ENCODE results near the gene PPM1N. TPM values are rescaled to one million over a fixed set of nuclear protein-coding genes. Genes with fewer than 3 reads are reported as not detected.

The PPM1N gene
- polyA plus RNA-seq, 1 donor (not counting 4 experiments of a cell fraction or from before 2014, with no cell fraction given) = 1.9 TPM

GRCh38 chr19:45469945-45470761 is 28.1 kb upstream of the PPM1N start:
- no peak overlapping the region for H2AFZ ChIP-seq (ENCODE audit: control insufficient read depth, low read length)
- H3K27ac ChIP-seq (ENCODE audit: control insufficient read depth, insufficient read depth, low read length) = peak overlapping the region; percentile 100
- H3K4me3 ChIP-seq (ENCODE audit: control insufficient read depth in 2 of 3, extremely low read depth in 1 of 3, insufficient read depth in 2 of 3, low read depth in 1 of 3, low read length in 3 of 3) = peak overlapping the region; percentile 67 to 98 (median 94)

DNA sequence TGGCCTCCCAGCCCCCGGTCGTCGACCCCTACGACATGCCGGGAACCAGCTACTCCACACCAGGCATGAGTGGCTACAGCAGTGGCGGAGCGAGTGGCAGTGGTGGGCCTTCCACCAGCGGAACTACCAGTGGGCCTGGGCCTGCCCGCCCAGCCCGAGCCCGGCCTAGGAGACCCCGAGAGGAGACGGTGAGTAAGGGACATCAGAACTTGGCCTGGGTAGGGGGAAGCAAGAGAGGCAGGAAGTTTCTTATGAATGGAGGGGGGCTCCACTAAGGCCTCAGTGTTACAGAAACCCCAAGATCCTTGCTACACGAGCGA is 27.5 kb upstream of the PPM1N start:
- Histone ChIP-seq H3K36me3 (ENCODE audit: control insufficient read depth in 2 of 2, extremely low read depth in 1 of 2, insufficient read depth in 2 of 2, low read length in 2 of 2) (no peaks in the 10 kb centered on the region), H3K27me3 (ENCODE audit: control insufficient read depth, extremely low read depth, insufficient read depth, low read length) (no peaks in the 10 kb centered on the region), H3K4me2 (ENCODE audit: control insufficient read depth, extremely low read depth, insufficient read depth, low read depth, low read length) (no peak overlapping the region), H2AFZ (ENCODE audit: control insufficient read depth, low read length) (no peak overlapping the region), H3K9me3 (ENCODE audit: control insufficient read depth, low read depth, low read length) (no peaks in the 10 kb centered on the region), H3K9ac (ENCODE audit: control insufficient read depth, extremely low read depth, insufficient read depth, low read length) (peak overlapping the region; percentile 99), H3K4me3 (ENCODE audit: control insufficient read depth in 2 of 3, extremely low read depth in 1 of 3, insufficient read depth in 2 of 3, low read depth in 1 of 3, low read length in 3 of 3) (no peak overlapping the region), H3K27ac (ENCODE audit: control insufficient read depth, insufficient read depth, low read length) (peak overlapping the region; percentile 100), H3K4me1 (ENCODE audit: control insufficient read depth, extremely low read depth, insufficient read depth, low read length) (peaks cover 18% of the 10 kb centered on the region), H3K79me2 (ENCODE audit: control insufficient read depth, insufficient read depth, low read length) (no peaks in the 10 kb centered on the region), H4K20me1 (ENCODE audit: control insufficient read depth, extremely low read depth, insufficient read depth, low read length) (no peaks in the 10 kb centered on the region), H3K9me1 (ENCODE audit: control insufficient read depth, extremely low read depth, insufficient read depth, low read length) (no peaks in the 10 kb centered on the region)
- FAIRE-seq (no peak), DNase-seq (ENCODE audit: low read depth, low spot score) (no peak)
- dilution Hi-C loops (cut with MboI; ENCODE audit: extremely low pct_ligation_motif_present, low sequenced_read_pairs) = no loop called here
- TF ChIP-seq, protein P1, sequence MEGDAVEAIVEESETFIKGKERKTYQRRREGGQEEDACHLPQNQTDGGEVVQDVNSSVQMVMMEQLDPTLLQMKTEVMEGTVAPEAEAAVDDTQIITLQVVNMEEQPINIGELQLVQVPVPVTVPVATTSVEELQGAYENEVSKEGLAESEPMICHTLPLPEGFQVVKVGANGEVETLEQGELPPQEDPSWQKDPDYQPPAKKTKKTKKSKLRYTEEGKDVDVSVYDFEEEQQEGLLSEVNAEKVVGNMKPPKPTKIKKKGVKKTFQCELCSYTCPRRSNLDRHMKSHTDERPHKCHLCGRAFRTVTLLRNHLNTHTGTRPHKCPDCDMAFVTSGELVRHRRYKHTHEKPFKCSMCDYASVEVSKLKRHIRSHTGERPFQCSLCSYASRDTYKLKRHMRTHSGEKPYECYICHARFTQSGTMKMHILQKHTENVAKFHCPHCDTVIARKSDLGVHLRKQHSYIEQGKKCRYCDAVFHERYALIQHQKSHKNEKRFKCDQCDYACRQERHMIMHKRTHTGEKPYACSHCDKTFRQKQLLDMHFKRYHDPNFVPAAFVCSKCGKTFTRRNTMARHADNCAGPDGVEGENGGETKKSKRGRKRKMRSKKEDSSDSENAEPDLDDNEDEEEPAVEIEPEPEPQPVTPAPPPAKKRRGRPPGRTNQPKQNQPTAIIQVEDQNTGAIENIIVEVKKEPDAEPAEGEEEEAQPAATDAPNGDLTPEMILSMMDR (optimal IDR thresholded peaks at IDR 0.05 in 1 of 3, IDR thresholded peaks at IDR 0.05 in 1 of 3, conservative IDR thresholded peaks at IDR 0.05 in 1 of 3; ENCODE audit: extremely low read depth in 1 of 3, insufficient read depth in 2 of 3, low read length in 3 of 3) = no peak
- no peak for TF ChIP-seq EZH2 (IDR thresholded peaks at IDR 0.05; ENCODE audit: low read length)

More at GRCh38 chr19:45469945-45470761, 28.1 kb upstream of the PPM1N start:
- DNase-seq (ENCODE audit: low read depth, low spot score) (peak; percentile 49), FAIRE-seq (no peak)
- H4K20me1 ChIP-seq (ENCODE audit: control insufficient read depth, extremely low read depth, insufficient read depth, low read length) = no peaks in the 10 kb centered on the region
- no peaks in the 10 kb centered on the region for H3K9me3 ChIP-seq (ENCODE audit: control insufficient read depth, low read depth, low read length)
- H3K4me2 ChIP-seq (ENCODE audit: control insufficient read depth, extremely low read depth, insufficient read depth, low read depth, low read length) = peak overlapping the region; percentile 84
- H3K9me1 ChIP-seq (ENCODE audit: control insufficient read depth, extremely low read depth, insufficient read depth, low read length) = no peaks in the 10 kb centered on the region
- no peaks in the 10 kb centered on the region for H3K27me3 ChIP-seq (ENCODE audit: control insufficient read depth, extremely low read depth, insufficient read depth, low read length)
- no peaks in the 10 kb centered on the region for H3K79me2 ChIP-seq (ENCODE audit: control insufficient read depth, insufficient read depth, low read length)
- peak overlapping the region; percentile 99 for H3K9ac ChIP-seq (ENCODE audit: control insufficient read depth, extremely low read depth, insufficient read depth, low read length)
- dilution Hi-C loops (cut with MboI; ENCODE audit: extremely low pct_ligation_motif_present, low sequenced_read_pairs) = no loop called here
- H3K4me1 ChIP-seq (ENCODE audit: control insufficient read depth, extremely low read depth, insufficient read depth, low read length) = peaks cover 18% of the 10 kb centered on the region
- H3K36me3 ChIP-seq (ENCODE audit: control insufficient read depth in 2 of 2, extremely low read depth in 1 of 2, insufficient read depth in 2 of 2, low read length in 2 of 2) = no peaks in the 10 kb centered on the region
- TF ChIP-seq EZH2 (IDR thresholded peaks at IDR 0.05; ENCODE audit: low read length) = no peak
- TF ChIP-seq, protein P1 (optimal IDR thresholded peaks at IDR 0.05 in 1 of 3, IDR thresholded peaks at IDR 0.05 in 1 of 3, conservative IDR thresholded peaks at IDR 0.05 in 1 of 3; ENCODE audit: extremely low read depth in 1 of 3, insufficient read depth in 2 of 3, low read length in 3 of 3) = no peak

Measured in keratinocyte (primary cell).